HG02840 (cell line): Measurements from ENCODE around the gene PTPRD.
"Not testable (repeated sequence)": the region's sequence is repeated elsewhere in the genome, so short reads cannot be mapped to it uniquely, and the experiment has no call there.

Experiments used
- ATAC-seq: cut with Tn5 transposase; IDR thresholded peaks from one replicate; pipeline ENCODE4 v1.9.1; 2021; ENCODE audit warnings: mild to moderate bottlenecking, moderate library complexity, moderate number of reproducible peaks; ENCODE audit not compliant: unreplicated experiment, low FRiP score

PTPRD gene

DNA sequence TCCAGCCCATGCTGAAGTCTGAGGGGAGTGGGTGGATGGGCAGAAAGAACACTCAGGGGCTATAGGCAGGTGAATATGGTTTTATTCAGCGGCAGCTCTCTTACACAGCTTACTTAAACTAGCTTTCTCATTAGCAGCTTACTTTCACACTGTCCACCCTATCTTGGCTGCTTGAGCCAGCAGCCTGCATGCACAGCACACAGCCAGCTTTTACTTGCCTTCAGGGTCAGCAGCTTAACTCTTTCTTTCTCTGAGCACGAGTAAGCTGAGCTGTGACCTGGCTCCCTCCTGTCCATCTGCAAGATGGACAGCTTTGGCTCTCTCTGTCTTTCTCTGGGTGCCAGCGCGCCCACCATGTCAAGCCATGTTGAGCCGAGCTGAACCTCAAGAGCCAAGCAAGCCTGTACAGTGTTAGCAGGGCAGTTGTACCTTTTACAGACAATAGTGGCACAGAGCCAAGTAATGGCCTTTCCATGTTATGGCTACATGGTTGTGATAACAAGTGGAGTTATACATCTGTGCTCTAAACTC is 1054.9 kb downstream of the PTPRD start:
- ATAC-seq, result no peak

DNA sequence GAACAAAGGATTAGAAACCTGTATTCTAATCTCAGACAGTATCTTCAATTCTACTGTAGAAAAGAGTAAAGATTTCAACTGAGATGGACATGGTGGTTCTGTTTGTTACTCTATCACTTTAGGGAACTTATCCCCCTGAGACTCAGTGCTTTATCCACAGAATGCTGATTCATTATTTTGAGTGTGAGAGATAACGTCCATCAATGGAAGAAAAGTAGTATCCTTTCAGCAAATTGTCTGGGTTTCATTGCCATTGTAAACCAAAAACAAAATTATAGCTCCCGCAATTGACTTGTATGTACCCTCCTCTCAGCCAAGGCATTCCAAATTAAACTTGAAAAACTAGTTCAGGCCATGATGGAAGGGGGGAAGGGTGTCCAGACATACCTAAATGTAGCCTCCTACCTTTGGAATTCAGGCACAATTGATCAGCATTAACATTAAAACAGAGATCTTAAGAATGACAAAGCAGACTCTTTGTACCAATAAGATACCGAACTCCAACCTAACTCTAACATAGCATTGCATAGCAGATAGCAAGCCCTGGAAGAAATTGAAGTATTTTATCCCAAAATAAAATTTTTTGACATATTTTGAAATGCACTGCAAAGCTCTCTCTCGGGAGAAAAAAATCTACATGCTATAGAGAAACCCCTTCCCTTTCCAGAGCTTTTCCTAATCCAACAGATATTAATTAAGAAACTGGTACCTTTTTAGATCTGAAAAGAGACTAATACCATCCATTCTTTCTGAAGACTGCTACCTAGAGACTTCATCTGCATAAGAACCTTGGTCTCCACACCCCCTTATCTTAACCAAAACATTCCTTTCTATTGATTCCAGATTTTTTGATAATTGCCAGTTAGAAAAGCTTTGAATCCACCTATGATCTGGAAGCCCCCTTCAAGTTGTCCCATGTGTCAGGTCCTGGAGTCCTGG is 1055.7 kb downstream of the PTPRD start:
- no peak for ATAC-seq

DNA sequence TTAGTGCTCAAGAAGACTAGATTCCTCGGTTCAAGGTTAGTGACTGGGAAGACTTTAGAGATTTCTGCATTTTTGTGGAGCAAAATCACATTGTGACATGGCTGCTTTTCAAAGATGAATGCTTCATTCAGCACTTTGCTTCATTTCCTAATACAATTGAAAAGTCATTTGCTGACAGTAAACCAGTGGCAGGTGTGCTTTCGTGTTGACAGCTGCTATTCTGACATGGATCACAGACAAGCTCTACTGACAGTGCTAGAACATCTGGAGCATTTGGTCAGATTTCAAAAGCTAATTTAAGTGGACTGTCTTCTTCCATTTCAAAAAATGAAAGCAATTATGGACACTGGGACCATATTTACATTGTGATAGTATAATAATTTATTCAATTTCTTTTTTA is 1060.1 kb downstream of the PTPRD start:
- no peak for ATAC-seq

DNA sequence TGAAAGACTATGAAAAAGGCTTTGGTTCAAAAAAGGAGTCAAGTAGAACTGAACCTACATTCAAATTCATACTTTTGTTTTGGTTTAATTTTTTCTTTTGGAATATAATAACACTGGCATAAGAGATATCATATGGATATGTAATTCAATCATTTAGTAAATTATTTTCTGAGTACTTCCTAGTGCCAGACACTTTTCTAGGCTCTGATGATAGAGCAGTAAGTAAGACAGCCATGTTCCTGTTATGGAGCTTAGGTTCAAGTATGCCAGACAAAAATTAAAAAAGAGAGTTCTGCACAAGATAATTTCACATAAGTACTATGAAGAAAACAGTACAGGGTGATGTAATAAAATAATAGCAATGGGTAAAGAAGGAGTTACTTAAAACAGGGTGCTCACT is 1074.0 kb downstream of the PTPRD start:
- ATAC-seq, result no peak

DNA sequence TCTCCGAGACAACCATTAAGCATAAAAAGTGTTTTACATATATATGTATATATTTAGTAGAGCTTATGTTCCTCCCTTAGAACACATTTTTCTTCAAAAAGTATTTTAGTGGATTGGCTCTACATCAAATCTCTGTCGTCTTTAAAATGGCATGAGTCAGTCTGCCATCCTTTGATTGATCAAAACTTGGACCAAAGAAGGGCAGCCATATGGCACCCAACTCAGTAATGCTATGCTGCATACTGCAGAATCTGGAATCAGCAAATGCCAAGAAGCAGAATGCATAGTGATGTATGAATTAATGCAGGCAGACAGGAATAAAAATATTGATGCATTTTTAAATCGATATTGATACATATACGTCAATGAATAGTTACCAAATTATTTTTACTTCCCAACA is 1074.4 kb downstream of the PTPRD start:
- no peak for ATAC-seq

DNA sequence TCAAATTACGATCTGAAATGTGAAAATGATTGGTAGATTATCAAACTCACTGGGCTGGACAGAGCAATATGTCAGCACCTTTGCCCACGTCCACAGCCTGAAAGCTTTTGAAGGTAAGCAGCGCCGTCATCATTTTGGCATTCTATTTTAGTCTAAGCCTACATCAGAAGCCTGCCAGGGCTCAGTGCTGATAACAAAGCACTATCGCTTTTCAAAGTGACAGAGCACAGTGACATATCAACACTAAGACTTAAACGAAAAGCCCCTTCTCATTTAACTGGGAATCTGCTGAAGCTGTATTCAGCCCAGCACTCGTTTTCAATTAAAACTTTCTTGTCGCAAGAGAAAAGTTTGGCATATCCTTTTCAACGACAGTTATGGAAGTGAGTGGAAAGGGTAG is 1076.3 kb downstream of the PTPRD start:
- ATAC-seq, result no peak

DNA sequence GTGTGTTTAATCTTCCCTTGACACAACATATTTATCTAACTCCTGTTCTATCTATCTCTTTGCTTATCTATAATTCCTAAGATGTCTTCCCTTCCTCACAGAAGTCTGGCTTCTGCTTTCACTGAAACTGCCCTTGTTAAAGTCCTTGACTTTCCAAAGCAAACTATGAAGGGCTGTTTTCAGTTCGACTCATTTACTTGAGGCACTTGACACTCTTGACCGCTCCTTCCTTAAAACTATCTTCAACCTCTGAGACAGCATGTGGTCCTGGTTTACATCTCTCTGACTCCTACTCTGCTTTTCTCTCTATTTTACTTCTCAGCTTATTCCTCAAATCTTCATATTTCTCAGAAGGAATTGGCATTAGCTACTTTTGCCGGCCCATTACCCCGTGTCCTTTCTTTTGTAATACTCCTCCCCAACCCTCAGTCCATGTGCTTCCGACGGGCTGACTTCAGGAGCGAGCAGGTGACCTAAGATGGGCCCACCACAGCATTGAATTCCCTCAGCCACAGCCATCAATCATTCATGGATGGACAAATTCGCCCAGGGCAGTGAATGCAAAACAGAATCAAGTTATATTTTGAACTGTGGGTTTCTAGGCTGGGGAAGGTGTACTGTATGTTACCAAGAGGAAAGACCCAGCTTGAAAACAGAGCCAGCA is 1089.2 kb downstream of the PTPRD start:
- ATAC-seq, result no peak

DNA sequence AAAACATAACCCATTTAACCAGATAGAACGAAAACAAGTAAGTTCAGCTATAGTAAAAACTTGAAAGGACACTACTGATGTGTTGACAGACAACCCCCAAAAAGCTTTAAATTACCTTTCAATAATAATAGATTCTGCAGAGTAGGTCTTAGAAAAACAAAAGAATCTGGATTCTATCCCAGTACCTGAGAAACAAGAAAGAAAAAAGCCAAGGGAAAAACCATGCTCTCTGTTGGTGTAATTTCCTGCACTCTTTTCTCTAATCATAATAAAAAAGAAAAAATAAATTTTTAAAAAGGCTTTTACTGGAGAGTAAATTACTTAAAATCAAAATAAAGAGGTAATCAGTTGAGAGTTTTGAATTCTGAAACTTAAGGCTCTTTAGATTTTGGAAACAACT is 1090.4 kb downstream of the PTPRD start:
- no peak for ATAC-seq

DNA sequence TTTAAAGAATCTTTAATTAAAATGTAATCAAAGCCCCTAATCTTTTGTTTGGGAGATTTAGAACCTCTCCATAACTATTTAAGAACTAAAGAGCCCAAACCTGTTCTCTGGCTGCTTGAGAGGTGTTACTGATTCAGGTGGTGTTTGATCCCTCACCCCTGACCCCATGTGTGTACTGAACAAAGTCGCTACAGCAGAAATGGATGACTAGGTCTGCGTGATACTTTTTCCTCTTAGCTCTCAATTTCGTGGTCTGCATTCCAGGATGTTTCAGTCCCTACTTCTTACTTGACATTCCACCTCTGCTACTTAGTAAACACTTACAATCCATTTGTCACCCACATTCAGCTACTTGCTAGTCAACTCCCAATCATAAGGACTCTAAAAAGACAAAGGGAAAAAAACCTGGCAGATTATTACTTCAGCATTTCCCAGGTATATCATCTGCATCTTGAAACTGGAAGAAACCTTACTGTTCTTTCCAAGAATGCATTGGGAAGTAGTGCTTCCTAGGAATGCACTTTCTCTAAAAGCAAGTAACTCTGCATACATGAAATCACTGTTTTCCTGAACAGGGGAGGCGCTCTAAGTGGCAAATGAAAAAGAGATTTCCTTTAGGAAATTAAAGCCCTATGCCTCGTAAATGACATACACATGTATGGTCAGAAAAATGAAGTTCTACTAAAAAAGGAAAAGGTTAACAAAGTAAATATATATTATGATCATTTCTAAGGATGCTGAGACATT is 1091.6 kb downstream of the PTPRD start:
- no peak for ATAC-seq

DNA sequence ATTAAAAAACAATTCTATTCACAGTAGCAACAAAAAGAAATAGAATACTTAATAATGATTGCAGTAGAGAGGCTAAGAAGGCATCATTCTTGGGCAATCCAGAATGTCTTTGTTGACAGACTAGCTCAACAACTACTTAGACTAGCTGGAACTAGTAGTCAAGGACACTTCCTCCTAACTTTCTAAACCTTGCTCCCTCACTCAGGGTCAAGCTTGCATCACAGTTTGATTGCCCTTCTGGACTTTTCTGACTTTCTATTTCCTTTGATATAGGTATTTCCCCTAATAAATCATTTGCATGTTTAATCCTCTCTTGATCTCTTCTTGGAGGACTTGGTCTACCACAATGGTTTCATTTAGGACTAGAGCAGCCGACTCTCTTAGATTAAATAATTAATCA is 1107.9 kb downstream of the PTPRD start:
- no peak for ATAC-seq

DNA sequence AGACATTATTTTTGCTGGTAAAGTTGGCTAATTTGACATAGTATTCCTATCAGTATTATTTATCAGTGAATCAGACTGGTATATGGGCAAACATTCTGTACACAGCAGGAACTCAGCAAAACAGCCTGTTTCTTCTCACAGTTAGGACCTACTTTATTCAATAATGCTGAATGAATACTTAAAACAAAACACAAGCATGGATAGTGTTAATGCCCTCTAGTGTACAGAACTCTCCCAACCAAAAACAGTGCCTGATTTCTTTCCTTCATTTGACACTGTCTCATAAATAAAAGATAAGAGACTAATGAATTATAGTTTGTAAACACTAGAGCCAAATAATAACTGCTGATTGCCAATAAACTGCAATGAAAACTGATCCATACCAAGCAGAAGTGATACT is 1113.3 kb downstream of the PTPRD start:
- no peak for ATAC-seq

DNA sequence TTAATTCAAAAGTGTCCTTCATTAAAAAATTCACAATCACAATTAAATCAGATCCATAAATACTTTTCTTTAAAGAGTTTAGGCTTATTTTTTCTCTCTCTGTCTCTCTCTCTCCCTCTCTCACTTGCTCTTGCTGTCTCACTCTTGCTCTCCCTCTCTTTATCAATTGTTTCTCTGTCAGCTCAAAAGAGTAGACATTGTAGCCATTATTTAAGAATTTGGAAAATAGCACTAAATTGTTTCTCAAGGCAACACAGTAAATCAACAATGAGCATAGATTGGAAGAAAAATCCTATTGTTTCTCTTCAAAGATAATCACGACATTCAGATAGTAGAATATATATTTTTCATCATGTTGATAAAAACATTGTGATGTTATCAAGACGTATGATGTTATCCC is 1114.0 kb downstream of the PTPRD start:
- ATAC-seq, result no peak

DNA sequence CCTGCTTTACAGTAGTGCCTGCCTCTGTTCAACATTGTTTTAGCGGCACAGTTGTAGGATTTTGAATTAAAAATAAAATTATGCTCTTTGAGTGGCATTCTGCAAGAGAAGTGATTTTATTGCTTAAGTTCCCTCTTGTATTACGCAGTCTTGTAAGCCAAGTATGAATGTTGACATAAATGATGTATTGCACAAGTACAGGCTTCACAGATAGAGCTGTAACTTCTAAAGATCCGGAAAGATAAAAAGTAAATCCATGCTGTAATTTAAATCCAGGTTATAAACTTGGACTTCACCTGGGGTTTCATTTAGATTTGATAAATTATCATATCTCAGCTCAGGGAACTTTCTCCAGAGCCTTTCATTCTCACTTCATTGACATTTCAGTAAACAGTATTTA is 1114.7 kb downstream of the PTPRD start:
- no peak for ATAC-seq

DNA sequence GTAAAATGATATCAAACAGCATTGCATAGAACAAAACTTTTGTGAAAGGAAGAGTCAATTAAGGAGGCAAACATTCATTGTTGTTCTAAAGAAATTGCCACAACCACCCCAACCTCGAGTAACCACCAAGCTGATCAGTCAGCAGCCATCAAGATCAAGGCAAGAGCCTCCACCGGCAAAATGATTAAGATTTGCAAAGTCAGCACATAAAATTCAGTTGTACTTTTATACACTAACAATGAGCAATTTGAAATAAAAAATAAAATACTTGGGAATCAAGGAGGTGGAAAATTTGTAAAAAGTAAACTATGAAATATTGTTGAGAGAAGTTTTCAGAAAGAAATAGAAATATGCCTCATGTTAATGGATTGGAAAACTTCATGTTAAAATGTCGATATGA is 1118.5 kb downstream of the PTPRD start:
- no peak for ATAC-seq

DNA sequence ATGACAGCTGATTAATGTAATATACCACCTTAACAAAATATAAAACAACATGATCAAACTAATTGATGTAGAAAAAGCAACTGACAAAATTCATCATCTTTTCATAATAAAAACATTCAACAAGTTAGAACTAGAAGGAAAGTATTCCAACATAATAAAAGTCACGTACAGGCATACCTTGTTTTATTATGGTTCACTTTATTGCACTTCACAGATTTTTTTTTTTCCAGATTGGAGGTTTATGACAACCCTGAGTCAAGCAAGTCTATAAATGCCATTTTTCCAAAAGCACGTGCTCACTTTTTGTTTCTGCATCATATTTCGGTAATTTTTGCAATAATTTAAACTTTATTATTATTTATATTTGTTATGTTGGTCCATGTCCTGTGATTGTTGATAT is 1120.3 kb downstream of the PTPRD start:
- ATAC-seq, result no peak

DNA sequence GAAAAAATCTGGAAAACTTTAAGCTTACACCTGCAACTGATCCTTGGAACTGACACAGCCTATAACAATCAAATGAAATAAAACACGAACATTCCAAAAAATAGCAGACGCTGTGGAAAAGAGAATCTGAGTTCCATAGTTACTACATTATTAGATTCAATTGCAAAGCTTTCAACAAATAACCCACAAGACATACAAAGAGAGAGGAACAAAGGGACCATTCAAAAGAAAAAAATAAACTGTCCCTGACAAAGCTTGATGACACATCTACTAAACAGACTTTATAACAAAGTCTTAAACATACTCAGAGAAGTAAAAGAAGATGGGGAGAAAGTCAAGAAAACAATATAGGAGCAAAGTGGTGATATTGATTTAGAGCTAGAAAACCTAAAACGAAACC is 1123.6 kb downstream of the PTPRD start:
- no peak for ATAC-seq

DNA sequence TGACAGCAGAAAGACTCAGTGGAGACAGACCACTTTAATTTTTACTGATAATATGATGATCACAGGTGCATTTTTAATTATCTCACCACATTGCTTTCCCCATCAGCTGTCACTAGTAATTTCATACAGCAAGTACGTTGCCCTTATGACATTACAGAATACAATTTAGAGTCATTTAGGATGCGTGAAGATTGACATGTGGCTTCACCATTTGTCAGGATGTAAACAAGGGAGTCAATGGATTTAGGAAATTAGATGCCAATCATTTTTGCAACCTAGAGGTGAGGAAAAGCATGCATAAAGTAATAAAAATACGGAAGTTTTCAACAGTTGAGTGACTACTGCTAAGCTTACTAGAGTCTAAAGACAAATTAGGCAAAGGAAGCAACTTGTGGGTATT is 1129.6 kb downstream of the PTPRD start:
- ATAC-seq, result no peak

DNA sequence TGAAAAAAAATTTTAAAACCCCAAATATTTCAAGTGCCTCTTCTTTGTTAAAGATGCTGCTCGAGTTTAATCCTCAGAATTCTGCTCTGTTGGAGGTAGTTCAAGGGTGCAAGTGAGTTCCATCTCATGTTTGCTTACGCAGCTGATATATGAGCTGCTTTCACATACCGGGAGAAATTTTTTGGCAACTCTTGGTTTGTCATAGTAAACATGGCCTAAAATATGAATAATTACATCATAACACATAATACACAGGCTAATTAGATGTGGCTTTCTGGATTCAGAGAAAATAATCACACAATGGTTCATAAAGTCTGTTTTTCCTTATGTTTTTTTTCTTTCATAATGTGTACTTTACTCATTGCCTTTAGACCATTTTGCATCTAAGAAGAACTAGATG is 1134.1 kb downstream of the PTPRD start:
- ATAC-seq, result no peak

DNA sequence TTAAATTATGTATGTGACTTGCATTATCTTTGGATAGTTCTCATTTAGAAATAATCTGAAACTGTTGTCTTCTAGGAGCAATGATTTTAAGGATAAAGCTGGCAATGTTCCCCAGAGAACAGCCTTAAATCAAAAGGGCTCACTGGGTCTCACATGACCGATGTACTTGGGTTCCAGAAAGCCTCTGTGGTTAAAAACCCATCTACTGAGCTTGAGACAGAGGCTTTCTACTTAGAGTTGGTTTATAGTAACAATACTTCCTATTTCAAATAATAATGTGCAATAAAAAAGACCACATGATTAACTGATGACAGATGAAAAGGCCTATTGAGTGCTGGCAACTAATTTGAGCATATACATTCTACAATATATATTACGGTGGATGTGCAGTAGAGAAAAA is 1143.5 kb downstream of the PTPRD start:
- no peak for ATAC-seq

DNA sequence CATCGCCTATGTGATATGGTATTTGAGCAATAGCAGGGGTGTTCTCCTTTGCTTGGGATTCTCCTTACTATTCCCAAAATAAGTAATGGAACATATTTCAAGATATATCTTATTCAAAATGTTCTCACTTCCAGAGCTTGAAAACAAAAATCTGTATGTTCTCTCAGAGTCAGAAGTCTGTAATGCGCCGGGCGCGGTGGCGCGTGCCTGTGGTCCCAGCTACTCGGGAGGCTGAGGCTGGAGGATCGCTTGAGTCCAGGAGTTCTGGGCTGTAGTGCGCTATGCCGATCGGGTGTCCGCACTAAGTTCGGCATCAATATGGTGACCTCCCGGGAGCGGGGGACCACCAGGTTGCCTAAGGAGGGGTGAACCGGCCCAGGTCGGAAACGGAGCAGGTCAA is 1170.9 kb downstream of the PTPRD start:
- not testable (repeated sequence) for ATAC-seq

DNA sequence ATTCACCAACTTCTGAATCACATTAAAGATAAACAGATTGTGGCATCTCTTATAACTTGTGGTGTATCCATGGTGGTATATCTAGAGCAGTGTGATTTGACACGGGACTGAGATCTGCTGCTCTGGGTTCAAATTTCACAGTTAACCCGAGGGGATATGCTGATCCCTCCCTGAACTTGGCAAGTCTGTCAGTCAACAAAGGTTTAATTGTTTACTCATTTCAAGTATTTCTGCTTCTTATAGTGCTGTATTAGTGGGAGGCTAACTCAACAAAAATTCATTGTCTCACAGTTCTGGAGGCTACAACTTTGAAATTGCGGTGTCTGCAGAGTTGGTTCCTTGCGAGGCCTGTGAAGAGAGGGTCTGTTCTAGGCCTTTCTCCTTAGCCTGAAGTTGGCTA is 1175.2 kb downstream of the PTPRD start:
- no peak for ATAC-seq
